Measurements from ENCODE around the gene POLK.
"Not testable (repeated sequence)": the region's sequence is repeated elsewhere in the genome, so short reads cannot be mapped to it uniquely, and the experiment has no call there.

GRCh38 chr5:75560655-75561054 is 49.0 kb downstream of the POLK start:
- not testable (repeated sequence) for TF ChIP-seq MAFK (IDR thresholded peaks at IDR 0.05; ENCODE audit: low read depth, low read length); EP300 (IDR thresholded peaks at IDR 0.05; ENCODE audit: borderline replicate concordance in 1 of 2, low read depth in 2 of 2, low read length in 2 of 2)
- TF ChIP-seq, protein P1, sequence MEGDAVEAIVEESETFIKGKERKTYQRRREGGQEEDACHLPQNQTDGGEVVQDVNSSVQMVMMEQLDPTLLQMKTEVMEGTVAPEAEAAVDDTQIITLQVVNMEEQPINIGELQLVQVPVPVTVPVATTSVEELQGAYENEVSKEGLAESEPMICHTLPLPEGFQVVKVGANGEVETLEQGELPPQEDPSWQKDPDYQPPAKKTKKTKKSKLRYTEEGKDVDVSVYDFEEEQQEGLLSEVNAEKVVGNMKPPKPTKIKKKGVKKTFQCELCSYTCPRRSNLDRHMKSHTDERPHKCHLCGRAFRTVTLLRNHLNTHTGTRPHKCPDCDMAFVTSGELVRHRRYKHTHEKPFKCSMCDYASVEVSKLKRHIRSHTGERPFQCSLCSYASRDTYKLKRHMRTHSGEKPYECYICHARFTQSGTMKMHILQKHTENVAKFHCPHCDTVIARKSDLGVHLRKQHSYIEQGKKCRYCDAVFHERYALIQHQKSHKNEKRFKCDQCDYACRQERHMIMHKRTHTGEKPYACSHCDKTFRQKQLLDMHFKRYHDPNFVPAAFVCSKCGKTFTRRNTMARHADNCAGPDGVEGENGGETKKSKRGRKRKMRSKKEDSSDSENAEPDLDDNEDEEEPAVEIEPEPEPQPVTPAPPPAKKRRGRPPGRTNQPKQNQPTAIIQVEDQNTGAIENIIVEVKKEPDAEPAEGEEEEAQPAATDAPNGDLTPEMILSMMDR (IDR thresholded peaks at IDR 0.05; ENCODE audit: control extremely low read depth in 1 of 3, insufficient read depth in 1 of 3, low read depth in 1 of 3, low read length in 3 of 3), result not testable (repeated sequence)
